GM23248 (cell line): ENCODE results near the gene TMEM260. TPM values are rescaled to one million over a fixed set of nuclear protein-coding genes. Genes with fewer than 3 reads are reported as not detected.

Source experiments
- DNase-seq: peaks from one replicate; pipeline ENCODE4 v3.0.0-alpha.2; 2015
- H2AFZ ChIP-seq: fragments of 200-600 bp; sonication (generic); 2 replicates; pipeline ENCODE4 v1.6.1; 2016; ENCODE audit warnings: antibody characterized with exemption
- H3F3A ChIP-seq: fragments of 200-600 bp; sonication (generic); 2 replicates; pipeline ENCODE4 v1.6.1; 2016; ENCODE audit warnings: mild to moderate bottlenecking, antibody characterized with exemption, mixed run types; ENCODE audit not compliant: insufficient read depth
- H3K27ac ChIP-seq: fragments of 200-600 bp; sonication (generic); 2 replicates; pipeline ENCODE4 v1.5.1; 2016; ENCODE audit warnings: mild to moderate bottlenecking
- H3K27me3 ChIP-seq: fragments of 200-600 bp; sonication (generic); replicated peaks from 2 replicates; pipeline ENCODE4 v1.6.1; 2016; ENCODE audit warnings: mild to moderate bottlenecking; ENCODE audit not compliant: insufficient read depth
- H3K36me3 ChIP-seq: fragments of 200-600 bp; sonication (generic); 2 replicates; pipeline ENCODE4 v1.6.1; 2016; ENCODE audit warnings: low read depth, mild to moderate bottlenecking
- H3K4me1 ChIP-seq: fragments of 200-600 bp; sonication (generic); 2 replicates; pipeline ENCODE4 v1.6.1; 2016; ENCODE audit warnings: mild to moderate bottlenecking; ENCODE audit not compliant: insufficient read depth
- H3K4me2 ChIP-seq: fragments of 200-600 bp; sonication (generic); one replicate; pipeline ENCODE4 v1.6.1; 2016; ENCODE audit warnings: mild to moderate bottlenecking; ENCODE audit not compliant: unreplicated experiment
- H3K4me3 ChIP-seq: fragments of 200-600 bp; sonication (generic); 2 replicates; pipeline ENCODE4 v1.5.1; 2016; ENCODE audit warnings: mild to moderate bottlenecking
- H3K79me2 ChIP-seq: fragments of 200-600 bp; sonication (generic); 2 replicates; pipeline ENCODE4 v1.6.1; 2016; ENCODE audit warnings: mild to moderate bottlenecking; ENCODE audit not compliant: insufficient read depth
- H3K9ac ChIP-seq: fragments of 200-600 bp; sonication (generic); 2 replicates; pipeline ENCODE4 v1.6.1; 2016; ENCODE audit warnings: mild to moderate bottlenecking
- H3K9me2 ChIP-seq: fragments of 200-600 bp; sonication (generic); 2 replicates; pipeline ENCODE4 v1.6.1; 2016; ENCODE audit warnings: mixed run types, mild to moderate bottlenecking, moderate library complexity; ENCODE audit not compliant: insufficient read depth
- H3K9me3 ChIP-seq: fragments of 200-600 bp; sonication (generic); one replicate; pipeline ENCODE4 v1.6.1; 2017; ENCODE audit warnings: low read depth
- H4K20me1 ChIP-seq: fragments of 200-600 bp; sonication (generic); 2 replicates; pipeline ENCODE4 v1.6.0; 2016; ENCODE audit not compliant: insufficient read depth
- EZH2 ChIP-seq: fragments of 200-600 bp; sonication (generic); IDR thresholded peaks from 2 replicates; pipeline ENCODE4 v1.6.1; 2018; ENCODE audit warnings: antibody characterized with exemption, mild to moderate bottlenecking; ENCODE audit not compliant: insufficient read depth, poor library complexity, severe bottlenecking
- EZH2phosphoT487 ChIP-seq: fragments of 200-600 bp; sonication (generic); IDR thresholded peaks from 2 replicates; pipeline ENCODE4 v1.6.1; 2018; ENCODE audit warnings: antibody characterized with exemption, moderate library complexity, mild to moderate bottlenecking, low read depth; ENCODE audit not compliant: insufficient read depth
- WGBS, 2 experiments: methylation state at CpG; one replicate each; pipeline ENCODE4 v1.1.6; 2015 to 2017; ENCODE audit warnings: low lambda C conversion rate in 2 of 2, low coverage in 1 of 2; ENCODE audit errors: missing lambda C conversion rate in 2 of 2; 5-methylcytosine and 5-hydroxymethylcytosine counted together
- in situ Hi-C: fragments of 300-500 bp; cut with MboI; formaldehyde crosslinking; loops from 2 replicates; pipeline ENCODE4 v1.15.0; 2020
- polyA plus RNA-seq: library from polyadenylated mRNA; unstranded; fragments of >200 nt; fragmentation: Nextera tagmentation; extraction: Ambion mirVana; gene quantifications from 2 replicates; pipeline ENCODE4 v1.2.1, GENCODE V29; 2016
- total RNA-seq: library from RNA; depleted of rRNA; stranded (reverse); fragments of >200 nt; shearing (Covaris generic); gene quantifications from 2 replicates; pipeline ENCODE4 v1.2.3, GENCODE V29; 2014

TMEM260 gene
- total and polyA plus RNA-seq, 2 experiments from 2014 or later, result 14.2 to 19.6 TPM

- Histone ChIP-seq H2AFZ (no peak overlapping the region), H3K9me3 (no peaks in the 10 kb centered on the region), H3K36me3 (no peaks in the 10 kb centered on the region), H3F3A (no peaks in the 10 kb centered on the region), H3K9me2 (no peaks in the 10 kb centered on the region), H3K4me3 (no peak overlapping the region), H3K27me3 (no peaks in the 10 kb centered on the region; the same call in 1 of the 2 replicates), H3K4me2 (no peak overlapping the region), H3K79me2 (no peaks in the 10 kb centered on the region), H3K4me1 (no peaks in the 10 kb centered on the region), H3K27ac (no peak overlapping the region), H3K9ac (no peak overlapping the region), H4K20me1 (no peaks in the 10 kb centered on the region)
- no peak for TF ChIP-seq EZH2phosphoT487
- in situ Hi-C loops, result no loop called here
- 44 to 56% methylated on average over 4 of the region's 4 CpGs for WGBS, 2 experiments
- no peak for DNase-seq
These were observed 20.4 kb upstream of the TMEM260 start for GRCh38 chr14:56559182-56559581.

- H3K4me2 ChIP-seq, result no peak overlapping the region
- WGBS, 2 experiments, result 0% methylated on average over 2 of the region's 2 CpGs
- no peaks in the 10 kb centered on the region for H3K9me2 ChIP-seq
- no peaks in the 10 kb centered on the region for H3K79me2 ChIP-seq
- no peak overlapping the region for H3K4me3 ChIP-seq
- H3K27me3 ChIP-seq, result peaks cover 4% of the 10 kb centered on the region; the same call in 1 of the 2 replicates
- no peaks in the 10 kb centered on the region for H3K4me1 ChIP-seq
- no peaks in the 10 kb centered on the region for H4K20me1 ChIP-seq
- H2AFZ ChIP-seq, result no peak overlapping the region
- no peaks in the 10 kb centered on the region for H3K36me3 ChIP-seq
- TF ChIP-seq EZH2 (no peak), EZH2phosphoT487 (no peak)
- H3K27ac ChIP-seq, result no peak overlapping the region
- H3K9me3 ChIP-seq, result no peaks in the 10 kb centered on the region
- in situ Hi-C loops, result no loop called here
- no peak for DNase-seq
- H3F3A ChIP-seq, result no peaks in the 10 kb centered on the region
- H3K9ac ChIP-seq, result no peak overlapping the region
These were observed 18.0 kb upstream of the TMEM260 start for GRCh38 chr14:56561606-56562005.

- in situ Hi-C loops, result no loop called here
- 20 to 48% methylated on average over 1 of the region's 1 CpG for WGBS, 2 experiments
- no peak for DNase-seq
These were observed 16.7 kb upstream of the TMEM260 start for GRCh38 chr14:56562883-56563282.

GRCh38 chr14:56569174-56569573, 10.4 kb upstream of the TMEM260 start:
- Histone ChIP-seq H3K9me3 (no peaks in the 10 kb centered on the region), H3K4me3 (no peak overlapping the region), H3K9me2 (no peaks in the 10 kb centered on the region), H3K27ac (no peak overlapping the region), H2AFZ (no peak overlapping the region), H3K4me1 (no peaks in the 10 kb centered on the region), H3K4me2 (no peak overlapping the region), H3K79me2 (no peaks in the 10 kb centered on the region), H3K27me3 (peaks cover 4% of the 10 kb centered on the region), H4K20me1 (no peaks in the 10 kb centered on the region), H3K9ac (no peak overlapping the region), H3K36me3 (no peaks in the 10 kb centered on the region), H3F3A (no peaks in the 10 kb centered on the region)
- no peak for DNase-seq
- TF ChIP-seq EZH2, result no peak
- no peak for TF ChIP-seq EZH2phosphoT487
- in situ Hi-C loops, result no loop called here

More at GRCh38 chr14:56562883-56563282, 16.7 kb upstream of the TMEM260 start:
- H3K9ac ChIP-seq, result no peak overlapping the region
- no peak overlapping the region for H3K4me2 ChIP-seq
- no peaks in the 10 kb centered on the region for H3K36me3 ChIP-seq
- H3K27me3 ChIP-seq, result peaks cover 4% of the 10 kb centered on the region; the same call in 1 of the 2 replicates
- no peaks in the 10 kb centered on the region for H4K20me1 ChIP-seq
- no peaks in the 10 kb centered on the region for H3K9me2 ChIP-seq
- no peak overlapping the region for H3K4me3 ChIP-seq
- H3K4me1 ChIP-seq, result no peaks in the 10 kb centered on the region
- H3K9me3 ChIP-seq, result no peaks in the 10 kb centered on the region
- TF ChIP-seq EZH2 (no peak), EZH2phosphoT487 (no peak)
- H3K27ac ChIP-seq, result no peak overlapping the region
- H2AFZ ChIP-seq, result no peak overlapping the region
- no peaks in the 10 kb centered on the region for H3F3A ChIP-seq
- no peaks in the 10 kb centered on the region for H3K79me2 ChIP-seq

- no peak overlapping the region for H3K4me3 ChIP-seq
- H2AFZ ChIP-seq, result no peak overlapping the region
- no peaks in the 10 kb centered on the region for H3K9me2 ChIP-seq
- H3K27me3 ChIP-seq, result peaks cover 4% of the 10 kb centered on the region
- no peak overlapping the region for H3K4me2 ChIP-seq
- H3K4me1 ChIP-seq, result no peaks in the 10 kb centered on the region
- H4K20me1 ChIP-seq, result no peaks in the 10 kb centered on the region
- in situ Hi-C loops, result no loop called here
- H3K9me3 ChIP-seq, result no peaks in the 10 kb centered on the region
- DNase-seq, result no peak
- no peak overlapping the region for H3K9ac ChIP-seq
- TF ChIP-seq EZH2phosphoT487, result no peak
- no peak for TF ChIP-seq EZH2
- no peak overlapping the region for H3K27ac ChIP-seq
- 86 to 92% methylated on average over 1 of the region's 1 CpG for WGBS, 2 experiments
- H3K36me3 ChIP-seq, result no peaks in the 10 kb centered on the region
- no peaks in the 10 kb centered on the region for H3K79me2 ChIP-seq
- H3F3A ChIP-seq, result no peaks in the 10 kb centered on the region
These were observed 9.3 kb upstream of the TMEM260 start for GRCh38 chr14:56570295-56570694.
